Activated CD4-positive, alpha-beta T cell treated with anti-CD3 and anti-CD28 coated beads, Interleukin-2, amount 50 U/mL, for 24 hours (primary cell): ENCODE data around the gene MAP2K5.

Experiments used
- DNase-seq, 2 donors: peaks; one replicate each; pipeline ENCODE4 v3.0.0-alpha.2; 2020; ENCODE audit warnings: low read depth in 1 of 2, low spot score in 1 of 2

The MAP2K5 gene

DNA sequence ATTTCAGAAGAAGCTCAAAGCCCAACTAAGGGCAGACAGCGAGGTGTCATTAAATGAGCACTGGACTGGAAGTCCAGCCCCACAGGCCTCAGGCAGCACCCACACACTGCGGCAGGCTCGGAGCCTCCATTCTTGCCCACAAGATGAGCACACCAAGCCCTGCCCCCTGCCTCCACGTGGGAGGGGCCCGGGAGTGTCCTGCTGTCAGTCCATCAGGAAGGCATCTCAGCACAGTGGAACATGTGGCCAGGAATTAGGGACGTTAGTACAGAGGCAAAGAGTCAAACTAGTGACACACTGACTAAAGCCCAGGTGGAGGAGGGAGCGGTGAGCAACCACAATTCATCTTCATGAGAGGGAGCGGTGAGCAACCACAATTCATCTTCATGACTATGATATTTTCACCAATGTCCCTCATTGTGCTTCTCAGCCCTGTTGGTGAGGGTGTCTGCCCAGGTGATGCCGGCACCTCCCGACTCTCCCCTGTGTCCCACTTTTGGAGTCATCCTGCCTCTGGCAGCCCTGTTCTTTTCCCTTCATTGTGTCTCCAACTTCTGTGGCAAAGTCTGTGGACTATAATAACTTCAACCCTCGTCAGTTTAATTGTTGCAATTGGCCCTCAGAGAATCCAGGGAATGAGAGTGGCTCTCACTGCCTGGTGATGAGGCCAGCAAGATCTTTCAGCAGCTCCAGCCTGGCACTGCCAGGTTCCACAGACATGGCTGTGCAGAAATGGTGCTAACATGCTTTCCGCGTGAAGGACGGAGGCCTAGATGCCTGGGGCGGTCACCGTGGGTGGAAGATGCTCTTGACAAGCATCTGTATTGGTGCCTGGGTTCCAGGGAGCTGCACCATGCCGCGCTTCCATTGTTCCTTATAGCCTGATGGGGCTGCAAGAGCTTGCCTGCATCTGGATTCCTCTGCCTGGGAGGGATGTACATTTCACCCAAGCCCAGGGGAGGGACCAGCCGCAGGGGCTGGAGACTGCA is 259.7 kb downstream of the MAP2K5 start:
- DNase-seq: no peak

DNA sequence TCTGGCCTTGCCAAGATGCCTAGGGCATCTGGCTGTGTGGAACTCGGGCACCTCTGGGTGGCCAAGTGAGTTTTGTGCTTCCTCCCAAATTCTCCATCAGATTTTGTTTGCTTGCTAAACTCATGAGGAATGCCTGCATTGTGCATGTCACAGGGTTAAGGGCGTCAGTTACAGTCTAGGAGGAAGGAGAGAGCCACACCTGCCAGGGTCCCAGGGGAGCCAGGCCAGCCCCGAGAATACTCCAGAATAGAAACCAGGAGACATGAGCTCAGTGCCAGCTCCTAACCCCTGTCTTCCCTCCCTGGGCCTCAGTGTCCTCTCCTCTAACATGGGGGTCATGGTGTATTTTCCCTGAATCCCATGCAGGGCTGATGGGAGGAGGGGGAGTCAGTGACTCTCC is 260.8 kb downstream of the MAP2K5 start:
- no peak for DNase-seq

DNA sequence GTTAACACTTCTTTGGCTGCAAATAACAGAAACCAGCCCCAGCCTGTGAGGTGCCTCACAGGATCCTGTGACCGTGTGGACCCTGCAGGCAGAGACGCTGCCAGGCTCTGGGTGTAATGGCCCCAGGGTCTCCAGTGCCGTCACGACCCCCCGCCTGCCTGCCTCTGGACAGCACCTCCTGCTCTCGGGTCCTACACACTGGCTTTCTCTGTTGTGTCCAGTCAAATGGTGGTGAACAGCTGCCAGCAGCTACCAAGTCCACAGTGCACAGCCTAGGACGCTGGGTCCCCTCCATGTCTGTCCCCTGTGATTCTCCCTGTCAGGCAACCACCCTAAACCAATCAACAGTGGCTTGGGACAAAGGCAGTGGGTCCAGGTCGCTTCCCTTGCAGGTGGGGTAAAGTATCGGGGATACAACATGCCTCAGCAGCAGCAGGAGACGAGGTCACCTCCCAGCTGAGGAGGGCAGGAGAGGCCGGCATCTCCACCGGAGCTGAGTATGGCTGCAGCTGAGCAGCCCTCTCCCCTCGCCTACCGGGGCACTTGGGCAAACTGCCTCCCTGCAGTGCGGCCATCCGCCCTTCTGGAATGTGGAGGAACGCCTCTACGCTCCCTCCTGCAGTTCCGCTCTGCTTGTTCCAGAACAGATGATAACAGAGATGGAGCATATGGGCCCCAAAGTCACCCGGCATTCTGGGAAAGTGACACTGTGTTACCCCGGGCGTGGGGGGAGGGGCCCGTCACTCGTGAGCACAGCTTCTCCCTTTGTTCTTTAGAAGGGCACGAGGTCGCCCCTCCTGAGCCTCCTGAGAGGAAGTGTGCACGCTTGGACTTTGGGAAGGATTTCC is 261.7 kb downstream of the MAP2K5 start:
- no peak for DNase-seq

DNA sequence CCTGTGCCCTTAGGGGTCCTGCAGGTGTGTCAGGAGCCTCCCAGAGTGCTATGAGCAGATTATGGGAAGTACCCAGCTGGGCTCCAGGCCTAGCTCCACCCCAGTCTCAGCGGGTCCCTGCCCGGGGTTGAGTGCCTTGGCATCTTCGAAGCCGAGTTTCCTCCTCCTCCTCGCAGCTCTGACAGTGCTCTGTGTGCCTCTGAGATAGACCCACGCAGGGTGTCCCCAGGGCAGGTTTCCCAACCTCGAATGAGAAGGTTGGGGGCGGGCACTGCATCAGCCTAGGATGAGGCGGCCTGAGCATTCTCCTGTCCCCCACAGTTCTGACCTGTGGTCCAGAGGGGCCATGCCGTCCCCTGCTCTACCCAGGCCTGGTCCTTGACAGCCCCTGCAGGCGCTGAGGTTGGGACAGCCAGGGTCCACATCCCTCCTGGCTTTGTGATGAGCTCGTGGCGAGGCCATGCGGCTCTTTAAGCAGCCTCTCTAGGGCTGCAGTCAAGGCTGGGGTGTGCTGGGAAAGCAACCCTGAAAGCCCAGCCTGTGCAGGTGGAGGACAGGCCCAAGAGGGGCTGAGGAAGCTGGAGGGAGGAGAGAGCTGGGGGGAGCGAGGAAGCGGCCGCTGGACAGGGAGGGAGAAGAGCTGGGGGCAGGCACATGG is 262.6 kb downstream of the MAP2K5 start:
- DNase-seq: no peak

DNA sequence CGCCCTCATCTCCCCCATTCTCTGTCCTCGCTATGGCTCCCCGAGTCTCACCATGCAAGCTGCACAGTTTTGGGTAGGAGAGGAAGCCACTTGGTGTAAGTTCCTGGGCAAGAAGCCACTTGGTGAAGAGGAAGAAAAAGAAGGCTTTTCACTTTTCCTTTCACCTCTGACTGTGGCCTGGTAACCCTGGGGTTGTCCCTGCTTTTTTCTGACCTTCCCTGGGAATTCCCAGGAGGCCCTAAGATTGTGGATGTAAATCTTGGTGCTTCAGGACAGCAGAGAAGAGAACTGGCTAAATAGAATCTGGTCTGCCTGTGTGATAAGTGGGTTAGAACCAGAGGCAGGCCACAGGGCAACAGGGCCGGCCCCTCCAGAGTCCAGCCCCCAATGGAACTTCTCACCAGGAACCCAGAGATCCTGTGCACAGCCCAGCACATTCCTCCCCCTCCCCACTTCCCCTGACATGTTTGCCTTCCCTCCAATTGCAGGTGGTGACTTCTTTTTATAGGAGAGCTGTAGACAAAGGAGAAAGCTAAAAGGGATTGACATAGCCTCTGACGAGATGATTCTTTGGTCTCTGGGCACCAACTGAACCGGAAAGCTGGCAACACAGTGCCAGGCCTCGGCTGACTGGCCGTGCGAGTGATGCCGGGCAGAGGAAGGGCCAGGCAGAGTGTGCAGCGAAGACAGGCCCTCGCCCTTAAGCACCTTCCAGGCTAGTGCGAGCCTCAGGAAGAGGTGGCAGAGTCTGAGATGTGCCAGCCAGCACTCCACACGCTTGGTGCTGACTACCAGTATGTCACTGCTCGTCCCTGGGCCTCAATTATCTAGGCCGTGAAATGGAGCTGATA is 263.4 kb downstream of the MAP2K5 start:
- no peak for DNase-seq

DNA sequence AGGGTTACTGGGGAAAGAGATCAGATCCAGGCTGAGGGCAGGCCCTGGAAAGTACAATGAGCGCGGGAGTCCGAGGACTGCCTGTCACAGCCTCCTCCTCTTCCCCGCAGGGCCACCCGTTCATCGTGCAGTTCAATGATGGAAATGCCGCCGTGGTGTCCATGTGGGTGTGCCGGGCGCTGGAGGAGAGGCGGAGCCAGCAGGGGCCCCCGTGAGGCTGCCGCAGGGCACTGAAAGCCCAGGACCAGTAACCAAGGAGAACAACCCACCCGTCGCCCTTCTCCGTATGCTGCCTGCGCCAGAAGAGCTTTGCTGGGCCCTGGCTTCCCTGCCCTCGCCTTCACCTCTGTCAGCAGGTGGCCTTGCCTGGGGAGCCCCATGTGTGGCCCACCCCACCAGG is 264.0 kb downstream of the MAP2K5 start:
- DNase-seq: no peak

DNA sequence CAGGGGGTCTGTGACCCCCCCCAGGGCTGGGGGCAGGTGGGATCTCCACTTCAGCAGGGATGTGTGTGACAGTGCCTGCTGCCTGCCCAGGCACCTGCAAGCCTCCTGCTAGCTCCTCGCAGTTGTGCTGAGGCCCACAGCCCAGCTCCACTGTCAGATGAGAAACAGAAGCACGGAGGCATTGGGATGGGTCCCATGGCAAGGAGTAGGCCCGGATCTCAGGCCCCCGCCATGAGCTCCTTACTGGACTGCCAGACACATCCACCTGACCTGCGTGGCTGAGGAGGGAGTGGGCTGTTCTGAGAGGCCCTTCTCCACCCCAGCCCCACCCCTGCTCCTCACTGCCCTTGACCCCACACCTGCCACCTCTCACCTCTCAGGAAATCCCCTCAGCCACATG is 264.6 kb downstream of the MAP2K5 start:
- no peak for DNase-seq

DNA sequence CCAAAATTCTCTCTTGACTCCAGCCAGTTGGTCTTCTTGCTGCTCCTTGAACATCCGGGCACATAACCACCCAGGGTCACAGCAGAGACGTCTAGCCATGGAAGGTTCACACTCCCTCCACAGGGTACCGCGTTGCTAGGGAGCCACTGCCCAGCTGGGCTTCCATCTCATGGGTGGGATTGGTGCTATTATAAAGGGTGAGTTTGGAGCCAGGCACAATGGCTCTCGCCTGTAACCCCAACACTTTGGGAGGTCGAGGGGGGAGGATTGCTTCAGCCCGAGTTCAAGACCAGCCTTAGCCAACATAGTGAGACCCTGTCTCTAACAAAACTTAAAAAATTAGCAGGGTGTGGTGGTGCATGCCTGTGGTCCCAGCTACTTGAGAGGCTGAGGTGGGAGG is 265.3 kb downstream of the MAP2K5 start:
- no peak for DNase-seq

DNA sequence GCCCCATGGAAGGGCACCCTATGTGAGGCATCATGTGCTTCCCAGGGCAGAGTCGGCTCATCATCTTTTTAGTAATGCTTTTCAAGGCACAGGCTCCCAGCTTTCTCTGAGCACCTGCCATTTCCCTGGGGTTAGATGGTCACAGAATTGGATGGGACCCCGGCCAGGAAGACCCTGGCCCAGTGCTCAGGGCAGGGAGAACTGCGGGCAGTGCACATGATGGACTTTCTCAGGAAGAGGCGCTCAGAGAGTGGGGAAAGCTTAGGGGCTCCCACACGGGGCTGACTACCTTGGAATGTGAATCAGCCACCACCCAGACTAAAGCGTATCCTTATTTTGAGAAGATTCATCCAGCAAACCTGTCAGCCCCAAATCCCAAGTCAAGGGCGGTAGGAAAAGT is 266.3 kb downstream of the MAP2K5 start:
- no peak for DNase-seq

DNA sequence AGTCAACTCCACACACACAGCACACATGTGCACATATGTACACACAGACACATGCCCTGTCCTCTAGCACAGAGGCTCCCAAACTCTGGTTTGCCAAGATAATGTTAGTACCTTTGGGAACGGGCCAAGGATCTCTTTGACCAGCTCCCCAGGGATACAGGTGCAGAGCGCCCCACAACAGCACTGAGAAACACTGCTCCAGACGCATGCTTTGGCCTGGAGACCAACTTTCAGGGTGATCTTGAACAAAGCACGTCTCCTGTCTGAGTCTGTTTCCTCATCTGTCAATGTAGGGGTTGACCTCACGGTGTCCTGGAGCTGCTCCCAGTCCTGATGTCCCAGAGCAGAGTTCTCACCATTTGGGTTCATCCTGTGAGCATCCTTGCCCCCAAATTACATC is 266.9 kb downstream of the MAP2K5 start:
- DNase-seq: no peak

DNA sequence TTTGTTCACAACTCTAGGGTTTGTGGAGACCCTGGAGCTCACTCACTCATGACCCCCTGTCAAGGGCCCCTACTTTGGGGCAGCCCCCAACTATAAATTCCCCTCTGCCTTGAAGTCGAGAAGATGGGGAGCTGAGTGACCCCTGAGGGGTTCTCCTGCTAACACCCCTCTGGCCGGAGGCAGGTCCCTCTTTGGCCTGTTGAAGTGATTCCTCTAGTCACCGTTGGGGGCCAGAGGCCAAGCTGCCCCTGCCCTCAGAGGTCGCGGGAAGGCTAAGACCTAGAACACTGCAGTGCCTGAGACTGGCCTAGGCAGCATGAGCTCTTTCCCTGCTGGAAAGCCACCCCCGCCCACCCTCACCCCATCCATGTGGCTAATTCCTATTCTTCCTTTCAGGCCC is 267.4 kb downstream of the MAP2K5 start:
- no peak for DNase-seq

DNA sequence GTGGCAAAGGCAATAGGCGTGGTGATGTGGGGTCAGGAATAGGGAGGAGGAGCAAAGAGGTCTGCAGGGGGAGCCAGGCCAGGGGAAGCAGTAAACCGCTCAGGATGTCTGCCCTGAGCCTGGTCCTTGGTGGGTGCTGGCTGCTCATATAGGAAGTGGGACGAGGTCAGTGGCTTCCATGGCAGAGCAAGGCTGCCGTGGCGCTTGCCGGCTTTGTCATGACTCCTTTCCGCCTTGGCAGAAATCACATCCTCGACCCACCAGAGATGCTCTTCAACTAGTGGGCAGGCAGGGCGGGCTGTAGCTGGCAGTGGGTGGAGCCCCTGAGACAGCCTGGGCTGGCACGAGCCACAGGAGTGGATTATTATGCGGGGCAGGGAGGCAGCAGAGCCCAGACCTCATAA is 269.7 kb downstream of the MAP2K5 start:
- no peak for DNase-seq

DNA sequence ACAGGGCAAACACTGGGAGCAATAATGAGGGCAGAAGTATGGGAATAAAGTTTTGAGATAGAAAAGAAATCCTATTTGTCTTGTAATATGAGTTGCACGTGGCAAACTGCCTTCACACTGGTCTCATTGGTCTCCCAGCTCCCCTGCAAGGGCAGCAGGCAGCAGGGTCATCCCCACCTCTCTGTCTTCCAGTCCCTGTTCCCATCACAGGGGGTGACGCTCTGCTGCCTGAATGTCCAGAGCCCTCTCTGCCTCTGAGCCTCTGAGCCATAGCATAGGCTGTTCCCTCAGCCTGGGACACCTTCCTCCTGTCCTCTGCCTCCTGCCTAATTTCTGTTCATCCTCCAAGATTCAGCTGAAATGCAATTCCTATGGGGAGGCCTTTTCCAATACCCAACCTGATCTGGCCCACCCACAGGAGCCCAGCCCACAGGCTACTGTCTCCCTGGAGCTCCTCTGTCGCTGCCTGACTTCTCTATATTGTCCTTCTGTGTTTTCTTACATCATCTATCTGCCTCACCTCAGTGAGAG is 270.7 kb downstream of the MAP2K5 start:
- no peak for DNase-seq

DNA sequence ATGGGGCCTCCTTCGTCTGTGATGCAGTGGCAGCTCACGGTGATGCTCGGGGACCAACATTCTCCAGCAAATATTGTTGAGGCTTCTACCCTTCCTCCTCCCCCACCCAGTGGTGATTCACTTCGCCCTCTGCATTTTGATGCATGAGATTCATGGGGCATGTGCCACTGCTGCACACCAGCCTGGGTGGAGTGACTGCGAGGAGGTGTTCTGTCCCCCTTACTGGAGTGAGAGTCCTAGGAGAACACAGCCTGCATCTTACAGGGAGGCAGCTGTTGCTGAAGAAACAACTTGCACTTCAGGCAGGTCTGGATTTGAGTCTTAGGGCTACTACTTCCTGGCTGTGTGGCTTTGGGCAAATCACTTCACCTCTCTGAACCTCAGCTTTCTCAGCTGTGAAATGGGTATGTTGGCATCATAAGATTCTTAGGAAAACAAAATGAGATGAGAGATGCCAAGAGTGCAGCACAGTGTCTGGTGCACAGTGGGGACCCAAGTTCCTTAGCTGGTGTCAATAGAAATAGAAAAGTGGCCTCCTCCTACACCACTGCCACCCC is 272.6 kb downstream of the MAP2K5 start:
- DNase-seq: no peak

DNA sequence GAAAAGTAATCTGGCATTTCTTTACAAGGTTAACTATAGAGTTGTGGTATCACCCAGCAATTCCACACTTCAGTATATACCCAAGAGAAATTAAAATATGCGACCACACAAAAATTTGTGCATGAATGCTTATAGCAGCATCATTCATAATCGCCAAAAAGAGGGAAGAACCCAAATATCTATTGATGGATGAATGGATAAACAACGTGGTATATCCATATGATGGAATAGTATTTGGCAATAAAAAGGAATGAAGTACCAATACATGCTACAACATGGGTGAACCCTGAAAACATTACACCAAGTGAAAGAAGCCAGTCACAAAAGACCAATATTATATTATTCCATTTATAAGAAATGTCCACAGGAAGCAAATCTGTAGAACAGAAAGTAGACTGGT is 274.2 kb downstream of the MAP2K5 start:
- no peak for DNase-seq

DNA sequence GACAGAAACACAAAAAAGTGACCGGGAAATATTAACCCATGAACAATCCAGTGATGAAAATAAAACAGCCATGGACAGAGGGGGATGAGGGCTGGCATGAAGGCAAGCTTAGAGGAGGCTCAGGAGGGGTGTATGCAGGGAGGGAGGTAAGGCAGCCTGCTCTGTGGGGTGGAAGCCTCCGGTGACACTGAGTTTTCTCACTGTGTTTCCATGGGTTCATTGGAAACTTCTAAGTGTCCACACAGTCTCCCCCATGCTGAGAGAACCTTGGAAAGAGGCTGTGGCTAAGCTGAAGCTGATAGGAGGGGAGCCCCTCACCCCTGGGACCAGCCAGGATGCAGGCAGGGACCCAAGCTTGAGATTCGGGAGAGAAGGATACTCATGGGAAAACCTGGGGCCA is 276.0 kb downstream of the MAP2K5 start:
- no peak for DNase-seq

DNA sequence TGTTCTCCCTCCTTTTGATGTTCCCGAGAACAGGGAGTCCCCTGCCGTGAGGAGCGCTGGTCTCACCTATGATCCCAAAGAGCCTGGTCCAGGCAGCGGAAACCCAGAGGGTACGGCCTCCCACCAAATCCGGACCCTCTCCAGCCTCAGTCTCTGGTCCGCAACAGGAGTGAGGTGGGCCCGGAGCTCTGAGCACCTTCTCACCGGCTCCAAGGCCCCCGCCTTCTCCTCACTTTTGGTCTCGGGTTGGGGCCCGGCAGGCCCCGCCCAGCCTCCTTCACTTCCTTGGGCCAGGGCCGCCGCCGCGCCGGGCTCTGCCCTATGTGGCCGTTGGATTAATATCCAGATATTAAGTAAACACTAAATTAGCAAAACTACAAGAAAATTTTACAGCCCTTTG is 277.1 kb downstream of the MAP2K5 start:
- no peak for DNase-seq

DNA sequence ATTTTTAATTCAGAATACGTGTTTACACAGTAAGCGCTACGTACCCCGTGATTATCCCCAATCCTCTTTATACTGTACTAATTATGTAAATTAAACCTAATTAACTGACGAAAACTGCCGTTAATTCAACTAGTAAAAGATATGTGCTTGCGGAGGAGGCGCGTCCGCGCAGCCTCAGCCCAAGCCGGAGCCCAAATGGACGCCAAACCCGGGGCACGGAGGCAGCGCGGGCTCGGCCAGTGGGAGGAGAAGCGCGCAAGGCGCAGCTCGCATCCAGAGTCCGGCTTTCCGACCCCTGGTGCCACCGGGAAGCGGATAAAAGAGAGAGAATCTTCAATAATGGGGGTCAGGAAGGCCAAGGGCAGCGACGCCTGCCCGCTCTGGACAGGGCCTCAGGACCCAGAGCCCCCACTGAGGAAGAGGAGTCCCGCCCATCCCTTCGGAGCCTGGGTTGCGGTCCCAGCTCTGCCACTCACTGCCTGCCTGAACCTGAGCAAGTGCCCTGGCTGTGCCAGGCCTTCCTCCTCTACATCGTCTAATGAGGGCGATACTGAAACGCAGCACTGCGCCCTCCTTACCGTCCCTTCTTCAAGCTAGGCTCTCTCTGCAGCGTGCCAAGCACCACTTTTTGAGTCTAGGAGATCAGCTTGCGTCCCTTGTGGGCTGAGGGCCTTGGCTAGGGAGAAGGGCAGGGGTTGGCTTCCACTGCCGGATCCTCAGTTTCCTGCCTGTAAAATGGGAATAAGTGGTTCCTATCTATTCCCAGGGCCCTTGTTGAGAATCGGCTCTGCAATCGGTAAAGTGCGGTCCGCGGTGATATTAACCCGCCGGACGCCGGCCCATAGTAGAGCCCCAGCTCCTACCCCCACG is 277.9 kb downstream of the MAP2K5 start:
- no peak for DNase-seq
